GM18873 (cell line): Measurements from ENCODE around the gene PAX2.

Experiments used
- ATAC-seq: cut with Tn5 transposase; IDR thresholded peaks from one replicate; pipeline ENCODE4 v1.9.1; 2021; ENCODE audit warnings: mild to moderate bottlenecking, moderate library complexity, moderate number of reproducible peaks; ENCODE audit not compliant: unreplicated experiment, low FRiP score

PAX2 gene

DNA sequence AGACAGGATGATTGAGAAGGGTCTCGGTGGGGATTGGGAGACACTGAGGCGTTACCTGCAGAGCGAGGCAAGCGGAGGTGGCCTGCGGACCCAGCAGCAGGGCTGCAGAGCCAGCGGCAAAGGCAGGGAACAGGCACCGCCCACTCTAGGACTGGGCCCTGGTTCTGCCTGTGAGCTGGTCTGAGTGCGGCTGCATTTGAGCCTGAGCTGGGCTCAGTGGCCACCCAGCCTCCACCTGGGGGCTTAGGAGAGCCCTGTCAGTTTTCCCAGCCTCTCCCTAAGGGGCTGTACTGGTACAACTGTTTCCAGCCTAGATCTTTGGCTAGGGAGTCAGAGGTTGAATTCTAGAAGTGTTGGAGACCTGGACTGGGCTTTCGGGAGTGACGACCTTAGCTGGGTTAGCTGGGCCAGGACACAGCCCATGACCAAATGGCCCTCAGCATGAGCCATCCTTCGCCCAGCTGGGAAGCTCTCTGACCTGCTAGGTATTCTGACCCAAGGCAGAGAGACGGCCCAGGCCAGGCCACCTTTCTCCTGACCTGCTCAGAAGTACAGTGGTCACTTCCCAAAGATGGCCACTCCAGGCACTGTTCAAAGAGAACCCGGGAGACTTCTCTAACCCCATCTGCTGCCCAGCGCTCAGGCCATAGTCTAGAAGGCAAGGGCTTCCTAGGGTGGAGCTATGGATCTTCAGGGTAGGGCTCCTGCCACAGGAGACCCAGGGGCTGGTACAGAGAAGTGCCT, 64.9 kb downstream of the PAX2 start:
- no peak for ATAC-seq

DNA sequence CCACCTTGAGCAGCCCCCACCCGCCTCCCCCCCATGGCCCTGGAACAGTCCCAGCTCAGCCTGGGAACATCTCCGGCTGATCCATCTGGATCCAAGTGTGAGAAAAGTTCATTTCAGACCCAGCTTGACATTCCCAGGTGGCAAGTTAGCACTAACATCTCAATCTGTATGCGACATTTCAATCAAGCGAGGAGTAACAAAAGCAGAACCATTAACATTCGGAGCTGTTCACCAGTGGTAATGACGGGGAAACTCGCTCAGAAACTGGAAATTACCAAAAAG, 65.4 kb downstream of the PAX2 start:
- no peak for ATAC-seq

DNA sequence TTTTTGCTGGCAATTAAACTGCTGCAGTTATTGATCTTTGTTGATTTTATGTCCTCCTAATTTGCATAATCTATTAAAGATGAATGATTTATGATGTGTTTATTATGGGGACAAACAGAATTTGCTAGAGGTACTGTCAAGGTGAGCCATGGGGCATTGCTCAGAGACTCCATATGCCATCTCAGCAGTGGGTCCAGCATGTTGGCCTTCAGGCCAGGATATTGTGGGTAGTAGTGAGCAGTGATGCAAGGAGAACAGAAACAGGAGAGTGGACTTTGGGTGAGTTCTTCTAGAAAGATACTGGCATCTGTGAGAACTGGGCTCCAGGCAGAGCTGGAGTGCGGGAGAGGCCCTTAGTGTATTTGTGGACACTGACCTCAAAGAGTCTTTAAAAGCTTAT, 65.9 kb downstream of the PAX2 start:
- ATAC-seq = no peak

DNA sequence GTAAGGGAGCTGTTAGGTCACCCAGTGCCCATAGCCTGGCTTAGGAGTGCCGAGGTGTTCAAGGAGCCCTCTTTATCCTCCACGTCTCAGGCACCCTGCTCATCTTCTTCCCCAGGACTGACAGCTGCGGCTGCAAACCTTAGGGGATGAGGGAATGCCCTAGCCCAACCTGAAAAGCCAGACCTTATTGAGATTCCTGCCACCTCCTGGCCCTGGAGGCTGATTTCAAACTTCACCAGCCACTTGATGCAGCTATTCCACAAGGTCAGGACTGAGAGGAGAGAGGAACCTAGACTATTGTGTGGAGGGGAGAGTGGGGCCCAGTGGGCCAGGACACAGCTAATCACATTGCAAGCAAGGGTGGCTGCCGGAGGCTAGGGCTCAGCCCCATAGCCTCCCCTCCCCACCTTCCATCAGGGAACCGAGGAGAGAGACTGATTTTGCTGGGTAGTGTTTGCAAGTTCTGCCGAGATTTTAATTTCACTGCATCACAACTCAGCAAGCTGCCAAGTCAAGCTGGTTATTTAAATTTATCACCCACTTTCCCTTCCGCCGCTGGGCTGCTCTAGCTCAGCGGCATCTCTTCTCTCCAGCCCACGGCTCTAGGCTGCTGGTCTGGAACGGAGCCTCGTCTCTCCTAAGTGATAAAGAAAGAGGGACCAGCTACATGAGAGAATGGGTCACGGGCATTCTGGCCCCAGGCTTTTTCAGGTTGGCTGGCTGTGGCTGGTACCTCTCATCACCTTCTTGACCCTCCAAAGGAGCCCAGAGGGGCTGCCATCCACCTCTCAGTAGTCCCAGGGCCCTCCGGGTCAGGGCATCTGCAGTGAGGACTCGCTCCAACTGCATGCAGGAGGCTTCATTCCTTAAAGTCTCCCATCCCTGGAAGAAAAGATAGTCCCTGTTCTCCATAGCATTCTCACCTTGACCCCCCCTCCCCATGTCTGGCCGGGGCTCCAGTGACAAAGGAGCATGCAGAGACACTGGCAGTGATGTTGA, 66.7 kb downstream of the PAX2 start:
- no peak for ATAC-seq

DNA sequence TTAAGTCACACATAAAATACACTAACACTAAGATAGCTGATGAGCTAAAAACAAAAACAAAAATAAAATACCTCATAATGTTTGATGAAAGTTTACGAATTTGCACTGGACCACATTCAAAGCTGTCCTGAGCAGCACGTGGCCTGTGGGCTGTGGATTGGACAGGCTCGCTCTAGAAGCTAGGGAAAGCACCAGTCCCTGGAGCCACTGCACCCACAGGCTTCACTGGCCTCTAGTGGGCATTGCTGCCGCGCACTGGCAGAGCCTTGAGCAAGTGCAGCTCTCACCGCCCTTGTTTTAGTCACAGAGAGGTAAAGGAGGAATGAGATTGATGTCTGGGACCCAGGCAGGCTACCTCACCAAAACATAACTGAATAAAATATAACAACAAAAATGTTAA, 67.6 kb downstream of the PAX2 start:
- no peak for ATAC-seq

DNA sequence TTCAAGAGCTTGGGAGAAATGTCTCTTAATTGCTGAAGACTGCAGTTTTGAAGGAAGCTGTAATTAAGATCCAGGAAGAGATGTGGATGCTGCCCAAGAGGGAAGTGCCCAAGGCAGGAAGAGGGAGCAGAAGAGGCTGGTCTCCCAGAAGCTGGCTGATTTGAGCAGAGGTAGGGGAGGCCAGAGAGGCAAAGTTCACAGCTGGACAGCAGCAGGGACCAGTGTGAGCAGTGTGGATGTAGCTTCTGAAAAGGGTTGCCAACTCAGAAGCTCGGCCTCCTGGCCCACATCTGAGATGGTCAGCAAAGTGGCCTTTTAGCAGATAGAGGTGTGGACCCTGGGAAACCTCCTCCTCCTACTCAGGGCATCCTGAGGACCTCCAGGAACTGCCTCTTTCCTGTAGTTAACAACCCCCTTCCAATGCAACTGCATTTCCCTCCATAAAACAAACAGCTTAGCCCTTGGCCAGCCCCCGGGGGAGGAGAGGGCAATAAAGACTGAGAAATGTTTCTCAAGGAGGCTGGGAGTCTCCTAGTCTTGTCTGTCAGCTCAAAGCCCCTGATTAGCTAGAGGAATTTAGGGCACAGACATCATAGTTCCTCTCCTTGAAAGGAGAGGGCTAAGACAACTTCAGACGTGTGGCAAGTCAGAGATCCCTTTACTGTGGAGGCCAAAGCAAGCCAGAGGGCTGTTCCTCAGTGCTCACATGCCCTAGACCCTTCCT, 69.5 kb downstream of the PAX2 start:
- ATAC-seq = no peak

DNA sequence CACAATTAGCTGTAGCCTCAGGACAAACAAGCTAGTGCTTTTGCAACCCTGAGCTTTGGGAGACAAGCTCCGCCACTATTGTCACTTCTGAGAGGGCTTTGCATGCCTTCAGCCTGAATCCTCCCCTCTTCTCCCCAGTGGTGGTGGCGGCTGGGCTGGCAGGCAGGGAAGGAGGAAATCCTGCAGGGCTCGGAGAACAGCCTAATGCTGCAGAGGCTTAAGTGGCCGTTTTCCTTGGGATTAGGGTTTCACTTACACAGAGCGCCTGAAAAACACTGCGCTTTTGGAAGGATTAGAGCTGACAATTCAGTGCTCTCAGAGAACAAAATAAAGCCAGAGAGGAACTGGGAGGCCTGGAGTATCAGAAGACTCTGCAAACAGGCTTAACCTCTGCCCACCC, 71.3 kb downstream of the PAX2 start:
- ATAC-seq = no peak

DNA sequence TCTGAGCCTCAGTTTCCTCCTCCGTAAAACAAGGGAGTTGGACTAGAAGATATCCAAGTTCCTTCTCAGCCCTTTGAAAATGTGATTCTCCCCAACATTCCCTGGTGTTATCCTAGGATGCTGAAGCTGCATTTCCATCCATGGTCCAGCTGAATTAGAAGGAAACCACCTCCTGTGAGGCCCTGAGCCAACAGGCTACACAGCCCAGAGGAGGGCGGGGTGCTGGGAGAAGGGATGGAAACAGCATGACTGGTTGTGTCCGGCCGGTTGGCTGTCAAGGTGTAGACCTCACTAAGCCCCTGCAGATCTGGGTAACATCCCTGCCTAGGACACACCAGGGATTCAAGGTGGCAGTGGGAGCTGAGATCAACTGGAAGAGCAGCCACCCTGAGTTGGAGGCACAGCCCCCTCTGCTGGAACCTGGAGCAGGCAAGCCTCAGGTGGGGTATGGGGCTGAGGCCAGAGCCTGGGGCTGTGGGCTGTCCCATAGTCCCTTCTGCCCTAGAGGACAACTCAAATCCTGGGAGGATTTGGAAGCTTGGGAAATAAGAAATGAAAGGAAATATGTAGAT, 72.0 kb downstream of the PAX2 start:
- ATAC-seq = no peak

DNA sequence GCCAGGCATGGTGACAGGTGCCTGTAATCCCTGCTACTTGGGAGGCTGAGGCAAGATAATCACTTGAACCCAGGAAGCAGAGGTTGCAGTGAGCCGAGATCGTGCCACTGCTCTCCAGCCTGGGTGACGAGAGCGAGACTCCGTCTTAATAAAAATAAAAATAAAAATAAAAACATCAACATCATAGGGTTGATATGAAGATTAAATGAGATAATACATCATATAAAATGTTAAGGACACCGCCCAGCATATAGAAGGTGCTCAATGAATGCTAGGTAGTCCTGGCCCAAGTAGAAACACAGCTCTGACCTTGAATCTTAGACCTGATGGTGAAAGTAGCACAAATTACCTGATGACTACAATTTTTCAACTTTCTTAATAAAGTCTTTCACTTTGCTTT, 74.0 kb downstream of the PAX2 start:
- ATAC-seq = no peak

DNA sequence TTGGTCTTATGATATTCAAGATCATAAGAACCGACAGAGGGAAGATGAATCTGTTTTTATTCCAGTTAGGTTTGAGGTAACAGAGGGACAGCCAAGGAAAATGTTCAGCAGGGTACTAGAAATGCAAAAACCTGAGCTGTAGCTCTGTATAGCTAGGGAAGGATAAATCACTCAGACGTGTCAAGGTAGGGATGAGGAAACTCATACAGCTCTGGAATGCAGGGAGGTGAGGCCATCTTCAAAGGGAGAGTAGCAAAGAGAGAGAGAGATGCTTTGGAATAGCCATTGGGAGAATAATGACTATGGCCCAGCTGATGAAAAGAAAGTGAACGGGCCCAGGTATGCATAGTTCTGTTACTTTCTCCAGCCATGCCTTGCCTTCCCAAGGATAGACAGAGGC, 77.8 kb downstream of the PAX2 start:
- no peak for ATAC-seq

DNA sequence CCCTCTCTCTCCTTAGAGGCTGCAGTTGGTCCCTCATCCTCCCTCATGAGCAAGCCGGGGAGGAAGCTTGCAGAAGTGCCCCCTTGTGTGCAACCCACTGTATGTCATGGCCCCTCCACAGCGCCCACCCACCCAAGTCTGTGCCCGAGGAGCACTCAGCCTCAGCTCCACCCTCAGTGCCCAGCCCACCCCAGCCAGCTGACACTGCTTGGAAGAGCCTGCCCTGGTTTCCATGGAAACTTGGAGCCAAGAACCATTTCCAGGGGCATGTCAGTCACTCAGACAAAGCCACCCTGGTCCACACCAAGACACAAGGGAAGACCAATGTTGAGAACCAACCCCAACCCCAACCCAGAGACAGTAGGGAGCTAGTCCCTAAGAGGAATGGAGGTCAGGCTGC, 79.5 kb downstream of the PAX2 start:
- ATAC-seq = no peak

DNA sequence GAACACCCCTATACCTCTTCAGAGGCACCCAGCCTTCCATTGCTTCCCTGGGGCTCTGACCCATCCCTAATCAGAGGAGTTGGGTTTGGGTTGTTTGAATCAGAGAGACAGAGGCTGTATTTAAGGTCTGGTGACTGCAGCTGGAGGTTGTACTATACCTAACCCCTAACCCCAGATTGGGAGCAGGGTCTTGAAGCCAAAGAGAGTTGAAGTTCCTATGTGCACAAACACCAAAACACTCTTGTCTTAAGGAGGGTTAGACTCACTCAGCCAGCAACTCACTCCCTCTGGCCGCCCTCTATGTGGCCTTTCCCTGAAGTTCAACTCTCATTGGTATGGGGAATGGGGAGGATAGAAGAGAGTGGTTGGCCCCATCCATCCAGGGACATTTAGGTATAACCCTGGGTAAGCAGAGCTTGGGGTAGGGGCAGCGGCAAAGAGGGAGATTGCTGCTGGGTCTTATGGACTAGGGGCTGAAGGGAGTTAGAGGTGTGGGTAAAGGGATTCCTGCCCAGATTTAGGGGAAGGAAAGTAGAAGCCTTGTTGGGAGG, 80.0 kb downstream of the PAX2 start:
- no peak for ATAC-seq

DNA sequence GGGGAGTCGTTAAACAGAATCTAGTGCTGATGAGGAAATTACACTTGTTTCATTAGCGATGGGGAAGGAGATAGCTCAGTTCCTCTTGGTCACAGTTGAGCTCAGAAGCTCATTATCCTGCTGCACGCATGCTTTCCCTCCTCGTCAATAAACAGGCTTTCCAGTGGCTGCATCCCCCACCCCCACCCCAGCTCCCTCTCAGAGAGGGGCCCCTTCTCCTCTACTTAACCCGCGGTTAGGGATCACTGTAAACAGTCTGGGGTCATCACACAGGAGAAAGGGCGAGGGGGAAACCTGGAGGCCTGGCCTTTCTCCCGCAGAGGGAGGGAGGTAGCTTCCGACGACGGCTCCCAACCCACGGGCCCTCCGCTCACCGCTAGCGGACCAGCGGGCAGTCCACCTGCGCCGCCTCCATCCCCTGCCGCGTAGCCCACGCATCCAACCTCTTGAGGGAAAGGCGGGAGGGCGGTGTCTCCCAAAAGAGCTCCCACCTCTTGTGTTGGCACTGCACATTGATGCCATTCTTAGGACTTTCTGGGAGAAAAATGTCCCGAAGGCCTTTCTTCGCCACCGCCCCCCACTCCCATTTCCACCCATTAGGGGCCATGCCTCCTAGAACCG, 80.8 kb downstream of the PAX2 start:
- ATAC-seq = no peak

DNA sequence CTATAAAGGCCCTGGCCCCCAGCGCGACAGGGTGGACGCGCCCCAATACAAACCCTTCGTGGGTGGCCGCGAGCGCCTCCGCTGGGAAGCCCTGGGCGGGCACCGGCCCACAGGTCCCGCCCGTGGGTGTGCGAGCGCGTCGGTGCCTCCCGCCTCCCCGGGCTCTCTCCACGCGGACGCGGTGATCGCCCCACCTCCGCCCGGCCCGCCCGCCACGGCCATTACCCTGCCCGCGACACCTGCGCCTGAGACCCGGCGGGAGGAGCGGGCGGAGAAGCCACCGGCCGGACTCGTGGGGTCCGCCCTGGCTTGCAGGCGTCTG, 81.2 kb downstream of the PAX2 start:
- no peak for ATAC-seq

DNA sequence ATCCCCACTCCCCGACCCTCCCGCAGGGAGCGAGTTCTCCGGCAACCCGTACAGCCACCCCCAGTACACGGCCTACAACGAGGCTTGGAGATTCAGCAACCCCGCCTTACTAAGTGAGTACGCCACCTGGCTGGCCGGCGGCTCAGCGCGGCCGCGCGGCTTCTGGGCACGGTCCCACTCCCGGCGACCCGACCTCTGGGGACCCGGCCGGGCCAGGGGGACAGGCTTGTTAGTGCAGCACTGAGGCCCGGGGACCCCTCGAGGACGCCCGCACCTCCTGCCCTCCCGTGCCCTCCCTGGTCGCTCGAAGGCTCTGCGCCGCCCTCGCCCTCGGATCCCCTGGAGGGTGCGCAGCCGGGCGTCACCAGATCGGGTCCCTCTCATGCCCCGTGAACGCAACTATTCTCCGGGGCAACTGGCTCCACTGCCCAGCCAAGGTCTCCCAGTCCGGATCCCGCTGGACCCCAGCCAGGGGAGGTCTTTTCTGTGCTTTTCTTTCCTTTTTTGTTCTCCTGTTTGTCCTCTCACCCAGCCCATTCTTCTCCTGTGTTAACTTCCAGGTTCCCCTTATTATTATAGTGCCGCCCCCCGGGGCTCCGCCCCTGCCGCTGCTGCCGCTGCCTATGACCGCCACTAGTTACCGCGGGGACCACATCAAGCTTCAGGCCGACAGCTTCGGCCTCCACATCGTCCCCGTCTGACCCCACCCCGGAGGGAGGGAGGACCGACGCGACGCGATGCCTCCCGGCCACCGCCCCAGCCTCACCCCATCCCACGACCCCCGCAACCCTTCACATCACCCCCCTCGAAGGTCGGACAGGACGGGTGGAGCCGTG, 81.8 kb downstream of the PAX2 start:
- no peak for ATAC-seq

DNA sequence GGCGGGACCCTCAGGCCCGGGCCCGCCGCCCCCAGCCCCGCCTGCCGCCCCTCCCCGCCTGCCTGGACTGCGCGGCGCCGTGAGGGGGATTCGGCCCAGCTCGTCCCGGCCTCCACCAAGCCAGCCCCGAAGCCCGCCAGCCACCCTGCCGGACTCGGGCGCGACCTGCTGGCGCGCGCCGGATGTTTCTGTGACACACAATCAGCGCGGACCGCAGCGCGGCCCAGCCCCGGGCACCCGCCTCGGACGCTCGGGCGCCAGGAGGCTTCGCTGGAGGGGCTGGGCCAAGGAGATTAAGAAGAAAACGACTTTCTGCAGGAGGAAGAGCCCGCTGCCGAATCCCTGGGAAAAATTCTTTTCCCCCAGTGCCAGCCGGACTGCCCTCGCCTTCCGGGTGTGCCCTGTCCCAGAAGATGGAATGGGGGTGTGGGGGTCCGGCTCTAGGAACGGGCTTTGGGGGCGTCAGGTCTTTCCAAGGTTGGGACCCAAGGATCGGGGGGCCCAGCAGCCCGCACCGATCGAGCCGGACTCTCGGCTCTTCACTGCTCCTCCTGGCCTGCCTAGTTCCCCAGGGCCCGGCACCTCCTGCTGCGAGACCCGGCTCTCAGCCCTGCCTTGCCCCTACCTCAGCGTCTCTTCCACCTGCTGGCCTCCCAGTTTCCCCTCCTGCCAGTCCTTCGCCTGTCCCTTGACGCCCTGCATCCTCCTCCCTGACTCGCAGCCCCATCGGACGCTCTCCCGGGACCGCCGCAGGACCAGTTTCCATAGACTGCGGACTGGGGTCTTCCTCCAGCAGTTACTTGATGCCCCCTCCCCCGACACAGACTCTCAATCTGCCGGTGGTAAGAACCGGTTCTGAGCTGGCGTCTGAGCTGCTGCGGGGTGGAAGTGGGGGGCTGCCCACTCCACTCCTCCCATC, 82.7 kb downstream of the PAX2 start:
- no peak for ATAC-seq

DNA sequence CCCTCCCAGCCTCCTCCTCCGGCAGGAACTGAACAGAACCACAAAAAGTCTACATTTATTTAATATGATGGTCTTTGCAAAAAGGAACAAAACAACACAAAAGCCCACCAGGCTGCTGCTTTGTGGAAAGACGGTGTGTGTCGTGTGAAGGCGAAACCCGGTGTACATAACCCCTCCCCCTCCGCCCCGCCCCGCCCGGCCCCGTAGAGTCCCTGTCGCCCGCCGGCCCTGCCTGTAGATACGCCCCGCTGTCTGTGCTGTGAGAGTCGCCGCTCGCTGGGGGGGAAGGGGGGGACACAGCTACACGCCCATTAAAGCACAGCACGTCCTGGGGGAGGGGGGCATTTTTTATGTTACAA, 83.3 kb downstream of the PAX2 start:
- no peak for ATAC-seq

DNA sequence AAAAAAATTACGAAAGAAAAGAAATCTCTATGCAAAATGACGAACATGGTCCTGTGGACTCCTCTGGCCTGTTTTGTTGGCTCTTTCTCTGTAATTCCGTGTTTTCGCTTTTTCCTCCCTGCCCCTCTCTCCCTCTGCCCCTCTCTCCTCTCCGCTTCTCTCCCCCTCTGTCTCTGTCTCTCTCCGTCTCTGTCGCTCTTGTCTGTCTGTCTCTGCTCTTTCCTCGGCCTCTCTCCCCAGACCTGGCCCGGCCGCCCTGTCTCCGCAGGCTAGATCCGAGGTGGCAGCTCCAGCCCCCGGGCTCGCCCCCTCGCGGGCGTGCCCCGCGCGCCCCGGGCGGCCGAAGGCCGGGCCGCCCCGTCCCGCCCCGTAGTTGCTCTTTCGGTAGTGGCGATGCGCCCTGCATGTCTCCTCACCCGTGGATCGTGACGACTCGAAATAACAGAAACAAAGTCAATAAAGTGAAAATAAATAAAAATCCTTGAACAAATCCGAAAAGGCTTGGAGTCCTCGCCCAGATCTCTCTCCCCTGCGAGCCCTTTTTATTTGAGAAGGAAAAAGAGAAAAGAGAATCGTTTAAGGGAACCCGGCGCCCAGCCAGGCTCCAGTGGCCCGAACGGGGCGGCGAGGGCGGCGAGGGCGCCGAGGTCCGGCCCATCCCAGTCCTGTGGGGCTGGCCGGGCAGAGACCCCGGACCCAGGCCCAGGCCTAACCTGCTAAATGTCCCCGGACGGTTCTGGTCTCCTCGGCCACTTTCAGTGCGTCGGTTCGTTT, 83.9 kb downstream of the PAX2 start:
- ATAC-seq = no peak
